GM12865 (cell line): ENCODE results near the gene TP73.

Source experiments
- DNase-seq: peaks from one replicate; pipeline ENCODE4 v3.0.0; 2010; ENCODE audit warnings: low read depth
- H3K4me3 ChIP-seq: 2 replicates; pipeline ENCODE4 v1.5.1; 2011; ENCODE audit warnings: mild to moderate bottlenecking, low read depth, low read length, control low read depth
- TF ChIP-seq, protein P1 (sequence below): IDR thresholded peaks from 2 replicates; pipeline ENCODE4 v1.5.1; 2011; ENCODE audit warnings: low read length, control low read depth, low read depth, inconsistent platforms; ENCODE audit not compliant: insufficient read depth; ENCODE audit errors: missing control alignments

TP73 gene

DNA sequence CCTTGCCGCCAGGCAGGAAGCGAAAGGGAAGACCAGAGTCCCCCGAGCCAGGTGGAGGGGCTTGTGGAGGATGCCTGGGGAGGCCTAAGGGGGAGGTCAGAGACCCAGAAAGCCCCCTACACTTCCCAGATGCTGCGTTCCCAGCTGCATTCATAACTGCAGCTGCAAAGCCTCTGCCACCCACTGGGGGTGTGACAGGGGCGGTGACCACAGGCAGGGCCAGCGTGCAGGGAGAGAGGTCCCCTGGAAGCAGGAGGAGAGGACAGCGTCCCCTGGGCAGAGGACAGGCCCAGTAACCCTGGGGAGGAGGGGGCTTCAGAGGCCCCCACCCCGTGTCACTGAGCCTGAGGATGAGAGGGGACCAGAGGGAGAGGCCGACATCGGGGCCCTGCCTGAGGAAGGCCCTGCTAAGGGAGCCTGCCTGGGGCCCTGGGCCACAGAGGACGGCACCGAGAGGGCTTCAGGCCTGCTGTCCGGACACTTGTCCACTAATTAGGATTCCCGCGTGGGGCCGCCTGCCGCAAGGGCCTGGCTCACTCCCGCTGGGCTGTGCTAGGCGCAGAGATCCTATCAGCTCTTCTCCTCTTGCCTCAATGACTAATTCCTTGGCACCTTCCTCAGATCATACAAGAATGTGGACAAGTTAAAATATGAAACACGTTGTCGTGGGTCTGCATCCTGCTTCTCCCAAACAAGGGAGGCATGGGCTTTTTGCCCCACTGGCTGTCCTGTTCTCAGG, 50.8 kb downstream of the TP73 start:
- TF ChIP-seq, protein P1, sequence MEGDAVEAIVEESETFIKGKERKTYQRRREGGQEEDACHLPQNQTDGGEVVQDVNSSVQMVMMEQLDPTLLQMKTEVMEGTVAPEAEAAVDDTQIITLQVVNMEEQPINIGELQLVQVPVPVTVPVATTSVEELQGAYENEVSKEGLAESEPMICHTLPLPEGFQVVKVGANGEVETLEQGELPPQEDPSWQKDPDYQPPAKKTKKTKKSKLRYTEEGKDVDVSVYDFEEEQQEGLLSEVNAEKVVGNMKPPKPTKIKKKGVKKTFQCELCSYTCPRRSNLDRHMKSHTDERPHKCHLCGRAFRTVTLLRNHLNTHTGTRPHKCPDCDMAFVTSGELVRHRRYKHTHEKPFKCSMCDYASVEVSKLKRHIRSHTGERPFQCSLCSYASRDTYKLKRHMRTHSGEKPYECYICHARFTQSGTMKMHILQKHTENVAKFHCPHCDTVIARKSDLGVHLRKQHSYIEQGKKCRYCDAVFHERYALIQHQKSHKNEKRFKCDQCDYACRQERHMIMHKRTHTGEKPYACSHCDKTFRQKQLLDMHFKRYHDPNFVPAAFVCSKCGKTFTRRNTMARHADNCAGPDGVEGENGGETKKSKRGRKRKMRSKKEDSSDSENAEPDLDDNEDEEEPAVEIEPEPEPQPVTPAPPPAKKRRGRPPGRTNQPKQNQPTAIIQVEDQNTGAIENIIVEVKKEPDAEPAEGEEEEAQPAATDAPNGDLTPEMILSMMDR, result no peak
- DNase-seq, result no peak
- H3K4me3 ChIP-seq, result no peak overlapping the region

DNA sequence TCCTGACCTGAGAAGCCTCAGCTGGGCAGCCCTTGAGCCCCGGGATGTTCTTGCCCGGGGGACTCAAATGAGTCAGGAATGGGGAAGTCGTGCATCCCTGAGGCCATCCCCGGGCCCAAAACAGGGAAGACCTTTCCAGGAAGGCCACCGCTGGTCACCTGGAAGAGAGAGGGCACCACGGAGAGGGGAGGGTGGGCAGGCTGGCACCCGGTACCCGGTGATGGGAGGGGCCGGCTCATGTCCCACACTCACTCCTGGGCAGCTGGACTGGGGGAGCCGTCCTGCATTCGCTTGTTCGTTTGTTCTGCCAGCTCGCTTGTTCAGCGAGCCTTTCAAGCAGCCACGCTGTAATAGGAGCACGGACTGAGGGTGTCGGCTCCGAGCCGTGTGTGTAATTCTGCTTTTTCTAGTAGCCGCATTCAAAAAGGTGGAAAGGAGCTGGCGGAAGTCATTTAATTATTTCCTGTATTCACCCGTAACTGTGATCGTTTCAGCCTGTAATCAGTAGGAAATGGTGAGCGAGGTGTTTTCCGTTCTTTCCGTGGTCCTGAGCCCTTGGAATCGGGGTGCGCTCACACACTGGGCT, 51.6 kb downstream of the TP73 start:
- no peak for DNase-seq
- TF ChIP-seq, protein P1, result no peak
- no peak overlapping the region for H3K4me3 ChIP-seq

GRCh38 chr1:3705341-3705950, 53.1 kb downstream of the TP73 start:
- no peak overlapping the region for H3K4me3 ChIP-seq
- DNase-seq, result no peak
- TF ChIP-seq, protein P1, result no peak

GRCh38 chr1:3706651-3707297, 54.5 kb downstream of the TP73 start:
- TF ChIP-seq, protein P1, result no peak
- no peak for DNase-seq
- no peak overlapping the region for H3K4me3 ChIP-seq

DNA sequence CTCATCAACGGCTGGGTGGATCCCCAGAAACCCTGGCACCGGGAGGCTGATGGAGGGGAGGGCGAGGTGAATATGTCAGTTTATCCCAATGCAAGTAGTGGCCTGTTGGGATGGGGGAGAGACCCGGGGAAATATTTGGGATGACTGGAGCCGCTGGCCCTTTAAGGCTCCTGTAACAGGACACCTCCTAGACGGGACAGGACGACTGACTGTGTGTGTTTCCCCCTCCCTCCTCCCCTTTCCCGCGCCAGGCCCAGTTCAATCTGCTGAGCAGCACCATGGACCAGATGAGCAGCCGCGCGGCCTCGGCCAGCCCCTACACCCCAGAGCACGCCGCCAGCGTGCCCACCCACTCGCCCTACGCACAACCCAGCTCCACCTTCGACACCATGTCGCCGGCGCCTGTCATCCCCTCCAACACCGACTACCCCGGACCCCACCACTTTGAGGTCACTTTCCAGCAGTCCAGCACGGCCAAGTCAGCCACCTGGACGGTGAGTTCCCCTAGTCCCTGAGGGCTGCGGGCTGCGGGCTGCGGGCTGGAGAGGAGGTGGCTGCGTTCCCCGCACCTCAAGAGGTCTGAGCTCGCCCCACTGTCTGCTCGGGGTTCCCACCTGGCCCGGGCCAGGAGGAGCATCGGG, 55.1 kb downstream of the TP73 start:
- TF ChIP-seq, protein P1, result no peak
- no peak overlapping the region for H3K4me3 ChIP-seq
- DNase-seq, result no peak

- TF ChIP-seq, protein P1, result no peak
- H3K4me3 ChIP-seq, result no peak overlapping the region
These were observed 55.6 kb downstream of the TP73 start for GRCh38 chr1:3707939-3708328.

More at GRCh38 chr1:3707939-3708328, 55.6 kb downstream of the TP73 start:
- no peak for DNase-seq
